ENCODE data around the gene CERS4. TPM values are rescaled to one million over a fixed set of nuclear protein-coding genes. Genes with fewer than 3 reads are reported as not detected.

Gene CERS4
- total and polyA plus RNA-seq, 2 donors (not counting 3 experiments of a cell fraction or from before 2014, with no cell fraction given) = 4.9 to 7.7 TPM

- ChIA-PET CTCF (interaction anchor here (0.6 kb wide), 1 partner anchor 9 kb away, joined by 3 read pairs; no protein-coding TSS in a partner anchor), POLR2A (no interaction called here)
- FAIRE-seq (no peak), DNase-seq (ENCODE audit: low read depth, low spot score) (no peak)
- Histone ChIP-seq H3K9me1 (replicated peaks; ENCODE audit: control insufficient read depth, extremely low read depth, insufficient read depth, low read length) (no peaks in the 10 kb centered on the region), H3K9me3 (replicated peaks; ENCODE audit: control insufficient read depth, insufficient read depth, low read length) (no peaks in the 10 kb centered on the region), H3K4me3 (replicated peaks in 1 of 3; ENCODE audit: insufficient read depth in 1 of 3, low read depth in 1 of 3, low read length in 3 of 3) (peak overlapping the region; percentile 43 to 48 (median 44)), H3K27ac (ENCODE audit: insufficient read depth, low read depth, low read length) (peak overlapping the region; percentile 69), H3K36me3 (ENCODE audit: control insufficient read depth in 2 of 2, extremely low read depth in 1 of 2, insufficient read depth in 2 of 2, low read length in 2 of 2) (no peaks in the 10 kb centered on the region), H3K4me1 (ENCODE audit: control insufficient read depth, extremely low read depth, insufficient read depth, low read length) (peaks cover 19% of the 10 kb centered on the region), H3K79me2 (ENCODE audit: control insufficient read depth, insufficient read depth, low read length) (peaks cover 11% of the 10 kb centered on the region), H2AFZ (ENCODE audit: low read depth, low read length) (no peak overlapping the region), H3K27me3 (ENCODE audit: control insufficient read depth in 2 of 2, insufficient read depth in 2 of 2, low read length in 2 of 2) (no peaks in the 10 kb centered on the region), H3K9ac (replicated peaks; ENCODE audit: extremely low read depth, insufficient read depth, low read length) (peak overlapping the region; percentile 41), H4K20me1 (replicated peaks; ENCODE audit: control insufficient read depth, extremely low read depth, insufficient read depth, low read length) (no peaks in the 10 kb centered on the region), H3K4me2 (ENCODE audit: insufficient read depth, low read length) (peak overlapping the region; percentile 49)
- BruUV-seq (replicated peaks) = TSS peak; percentile 63
- TF ChIP-seq POLR2AphosphoS5 (IDR thresholded peaks at IDR 0.05; ENCODE audit: insufficient read depth, low read depth, low read length) = no peak
- TF ChIP-seq CTCF (IDR thresholded peaks at IDR 0.05; ENCODE audit: extremely low read depth in 1 of 2, insufficient read depth in 1 of 2, low read depth in 1 of 2, low read length in 2 of 2) = no peak
- no peak for TF ChIP-seq POLR2A (IDR thresholded peaks at IDR 0.05; ENCODE audit: low read depth, low read length)
- no peak for TF ChIP-seq FOS (IDR thresholded peaks at IDR 0.05; ENCODE audit: borderline replicate concordance, insufficient read depth, low read length)
- no peak for TF ChIP-seq EZH2 (IDR thresholded peaks at IDR 0.05; ENCODE audit: borderline replicate concordance, low read depth, low read length, severe bottlenecking)
- TF ChIP-seq, protein P1, sequence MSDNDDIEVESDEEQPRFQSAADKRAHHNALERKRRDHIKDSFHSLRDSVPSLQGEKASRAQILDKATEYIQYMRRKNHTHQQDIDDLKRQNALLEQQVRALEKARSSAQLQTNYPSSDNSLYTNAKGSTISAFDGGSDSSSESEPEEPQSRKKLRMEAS (IDR thresholded peaks at IDR 0.05; ENCODE audit: insufficient read depth, insufficient read length) = no peak
- dilution Hi-C loops (cut with MboI; ENCODE audit: extremely low pct_ligation_motif_present, low sequenced_read_pairs) (no loop called here), intact Hi-C loops (cut with micrococcal nuclease) (loop anchor here (1.0 to 2.0 kb wide), 2 partner anchors 12 to 34 kb away; partner anchors contain the start of genes KANK3, NDUFA7 and RPS28)
Measured at GRCh38 chr19:8308891-8309291, 99.7 kb downstream of the CERS4 start.
